MCF 10A (cell line): ENCODE results near the gene IFFO2. TPM values are rescaled to one million over a fixed set of nuclear protein-coding genes. Genes with fewer than 3 reads are reported as not detected.
A peak's percentile ranks its signal among the peaks of the same experiment; 100 is the strongest.

Experiments
- BruUV-seq: library from RNA; stranded (reverse); fragments of 400-500 nt; replicated peaks from 2 replicates; lab custom pipeline; 2021; lab: Mats Ljungman, UMichigan
- CTCF ChIA-PET: fragments of 300-600 bp; sonication (Branson Sonifier 250); formaldehyde crosslinking; extraction: SDS; loops from one replicate; lab custom pipeline; 2021; ENCODE audit warnings: antibody characterized with exemption, inconsistent platforms; lab: Yijun Ruan, JAX
- POLR2A ChIA-PET: fragments of 300-600, 350-650 bp; sonication (Branson Sonifier 250); formaldehyde crosslinking; extraction: SDS; loops from one replicate; lab custom pipeline; 2020; ENCODE audit warnings: antibody characterized with exemption, inconsistent platforms; lab: Yijun Ruan, JAX
- DNase-seq: peaks from one replicate; pipeline ENCODE4 v3.0.0-alpha.2; 2018; ENCODE audit not compliant: unreplicated experiment
- H3K27ac Mint-ChIP-seq: one replicate; pipeline ENCODE4 v1.8.0; 2022; ENCODE audit warnings: mild to moderate bottlenecking, low read depth, mixed read lengths; ENCODE audit not compliant: unreplicated experiment
- H3K27me3 Mint-ChIP-seq: one replicate; pipeline ENCODE4 v1.8.0; 2022; ENCODE audit warnings: mixed read lengths; ENCODE audit not compliant: insufficient read depth, unreplicated experiment
- H3K36me3 Mint-ChIP-seq: one replicate; pipeline ENCODE4 v1.8.0; 2022; ENCODE audit warnings: mild to moderate bottlenecking, moderate library complexity, mixed read lengths; ENCODE audit not compliant: insufficient read depth, unreplicated experiment
- H3K4me1 Mint-ChIP-seq: one replicate; pipeline ENCODE4 v1.8.0; 2022; ENCODE audit warnings: mixed read lengths; ENCODE audit not compliant: insufficient read depth, unreplicated experiment
- H3K4me3 Mint-ChIP-seq: one replicate; pipeline ENCODE4 v1.8.0; 2022; ENCODE audit warnings: mild to moderate bottlenecking, moderate library complexity, mixed read lengths; ENCODE audit not compliant: unreplicated experiment
- H3K9me3 Mint-ChIP-seq: one replicate; pipeline ENCODE4 v1.8.0; 2022; ENCODE audit warnings: mixed read lengths; ENCODE audit not compliant: unreplicated experiment
- CTCF ChIP-seq: fragments of 200-600 bp; IDR thresholded peaks from one replicate; pipeline ENCODE4 v1.8.0; 2022; ENCODE audit warnings: antibody characterized with exemption, mild to moderate bottlenecking; ENCODE audit not compliant: unreplicated experiment
- intact Hi-C: fragments of 100-400 bp; cut with micrococcal nuclease; formaldehyde crosslinking; loops from 2 replicates; pipeline ENCODE4 v1.14.1; 2022
- total RNA-seq: library from RNA; stranded (reverse); gene quantifications from 2 replicates; pipeline ENCODE4 v1.2.3, GENCODE V29; 2022

Gene IFFO2
- total RNA-seq, 1 experiment from 2014 or later = 21.0 TPM

- BruUV-seq = no TSS peak
- no peak for TF ChIP-seq CTCF
- intact Hi-C loops = no loop called here
- Mint-ChIP-seq H3K36me3 (peaks cover 4% of the 10 kb centered on the region), H3K9me3 (no peaks in the 10 kb centered on the region), H3K27me3 (no peaks in the 10 kb centered on the region), H3K27ac (no peak overlapping the region), H3K4me1 (peaks cover 31% of the 10 kb centered on the region), H3K4me3 (no peak overlapping the region)
- DNase-seq = no peak
- CTCF ChIA-PET = no interaction called here
- POLR2A ChIA-PET = interaction anchor here (0.7 to 2.6 kb wide), 2 partner anchors 9 to 116 kb away, joined by 3 to 11 read pairs; no protein-coding TSS in a partner anchor
Measured at GRCh38 chr1:18936471-18936813, 20.0 kb downstream of the IFFO2 start.

GRCh38 chr1:18934205-18935000 lies 22.1 kb downstream of the IFFO2 start:
- Mint-ChIP-seq H3K27ac (no peak overlapping the region), H3K9me3 (no peaks in the 10 kb centered on the region), H3K4me3 (no peak overlapping the region), H3K36me3 (peaks cover 4% of the 10 kb centered on the region), H3K4me1 (peaks cover 16% of the 10 kb centered on the region), H3K27me3 (no peaks in the 10 kb centered on the region)
- ChIA-PET POLR2A (no interaction called here), CTCF (no interaction called here)
- DNase-seq = no peak
- TF ChIP-seq CTCF = no peak
- intact Hi-C loops = no loop called here
- BruUV-seq = no TSS peak

- no peaks in the 10 kb centered on the region for H3K9me3 Mint-ChIP-seq
- no peak for TF ChIP-seq CTCF
- H3K4me1 Mint-ChIP-seq = peaks cover 20% of the 10 kb centered on the region
- BruUV-seq = no TSS peak
- no peak overlapping the region for H3K27ac Mint-ChIP-seq
- ChIA-PET CTCF (interaction anchor here (1.7 kb wide), 1 partner anchor 20 kb away, joined by 7 read pairs; no protein-coding TSS in a partner anchor), POLR2A (interaction anchor here (1.1 kb wide), 1 partner anchor 11 kb away, joined by 6 read pairs; no protein-coding TSS in a partner anchor)
- intact Hi-C loops = no loop called here
- no peak overlapping the region for H3K4me3 Mint-ChIP-seq
- H3K27me3 Mint-ChIP-seq = no peaks in the 10 kb centered on the region
- DNase-seq = no peak
- H3K36me3 Mint-ChIP-seq = no peaks in the 10 kb centered on the region
Measured at GRCh38 chr1:18932879-18933278, 23.6 kb downstream of the IFFO2 start.

- no peak overlapping the region for H3K27ac Mint-ChIP-seq
- POLR2A ChIA-PET = interaction anchor here (1.1 kb wide), 1 partner anchor 10 kb away, joined by 6 read pairs; no protein-coding TSS in a partner anchor
Measured at GRCh38 chr1:18932387-18932786, 24.1 kb downstream of the IFFO2 start.

More at GRCh38 chr1:18932387-18932786, 24.1 kb downstream of the IFFO2 start:
- intact Hi-C loops = no loop called here
- TF ChIP-seq CTCF = no peak
- H3K36me3 Mint-ChIP-seq = no peaks in the 10 kb centered on the region
- H3K27me3 Mint-ChIP-seq = no peaks in the 10 kb centered on the region
- peak; percentile 40 for DNase-seq
- CTCF ChIA-PET = interaction anchor here (0.5 to 1.7 kb wide), 3 partner anchors 20 to 1589 kb away, joined by 3 to 7 read pairs (median 4); no protein-coding TSS in a partner anchor
- H3K4me1 Mint-ChIP-seq = peaks cover 22% of the 10 kb centered on the region
- no peaks in the 10 kb centered on the region for H3K9me3 Mint-ChIP-seq
- no peak overlapping the region for H3K4me3 Mint-ChIP-seq
- no TSS peak for BruUV-seq
